HG03520 (cell line): Measurements from ENCODE around the gene MED22.

Experiments used
- ATAC-seq: cut with Tn5 transposase; IDR thresholded peaks from one replicate; pipeline ENCODE4 v1.9.1; 2021; ENCODE audit warnings: mild to moderate bottlenecking, moderate library complexity; ENCODE audit not compliant: unreplicated experiment

The MED22 gene

GRCh38 chr9:133356391-133357091 lies 8.6 kb upstream of the MED22 start, which contains the start of the genes SURF1 and SURF2:
TSS of gene SURF1 (minus strand) at chr9:133356487. CDS start at chr9:133356453, 34 bp downstream.
TSS of gene SURF2 (plus strand) at chr9:133356550. CDS start at chr9:133356593, 43 bp downstream.
- peak; percentile 62 for ATAC-seq

GRCh38 chr9:133355881-133356357 lies 8.0 kb upstream of the MED22 start:
- ATAC-seq = peak; percentile 27

DNA sequence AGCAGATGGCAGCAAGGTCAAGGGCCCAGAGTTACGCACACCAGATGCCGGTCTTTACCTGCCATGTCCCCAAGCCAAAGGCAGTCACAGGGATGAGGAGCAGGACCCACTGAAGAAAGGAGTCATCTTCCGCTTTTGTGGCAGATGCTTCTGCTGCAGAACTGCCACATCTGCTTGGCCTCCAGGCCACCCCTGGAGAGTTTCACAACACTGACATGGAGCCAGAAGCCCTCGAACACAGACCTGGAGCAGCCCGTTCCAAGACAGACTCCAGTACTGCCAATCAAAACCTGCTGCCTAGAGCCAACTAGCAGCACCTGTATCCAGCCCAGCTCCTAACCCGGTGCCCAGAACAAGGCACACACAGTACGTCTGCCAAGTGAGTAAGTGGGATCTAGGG lies 6.8 kb upstream of the MED22 start:
- no peak for ATAC-seq

GRCh38 chr9:133353548-133353947 lies 5.6 kb upstream of the MED22 start:
- no peak for ATAC-seq

DNA sequence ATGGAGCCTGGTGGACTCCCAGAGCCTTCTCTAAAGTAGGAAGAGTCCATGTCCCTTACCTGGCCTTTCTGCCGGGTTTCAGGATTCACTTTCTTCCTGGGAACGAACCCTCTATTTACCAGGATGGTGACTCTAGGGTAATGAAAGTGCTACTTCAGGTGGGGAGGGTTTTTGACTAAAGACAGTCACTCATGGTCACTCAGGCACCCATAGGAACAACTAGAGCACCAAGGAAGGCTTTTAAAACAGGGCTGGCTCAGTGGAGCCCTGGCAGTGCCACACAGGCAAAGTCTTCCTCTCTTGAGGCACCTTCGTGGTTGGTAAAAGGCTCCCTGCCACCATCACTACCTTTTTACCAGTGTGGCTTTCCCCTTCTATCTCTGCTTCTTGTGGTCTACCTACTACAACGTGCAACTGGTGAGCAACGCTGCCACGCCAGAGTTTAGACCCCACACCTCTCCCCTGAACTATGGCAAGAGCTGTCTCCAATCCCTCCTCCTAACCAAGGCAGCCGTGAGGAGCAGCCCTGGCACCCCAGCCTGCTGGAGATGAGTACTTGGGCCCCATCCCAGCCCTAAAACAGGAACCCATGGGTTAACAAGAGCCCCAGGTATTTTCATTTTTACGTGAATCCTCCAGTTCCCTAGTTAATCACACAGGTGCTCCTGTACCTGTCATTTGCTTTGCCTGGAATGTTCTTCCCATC lies 4.9 kb upstream of the MED22 start:
- ATAC-seq = no peak

DNA sequence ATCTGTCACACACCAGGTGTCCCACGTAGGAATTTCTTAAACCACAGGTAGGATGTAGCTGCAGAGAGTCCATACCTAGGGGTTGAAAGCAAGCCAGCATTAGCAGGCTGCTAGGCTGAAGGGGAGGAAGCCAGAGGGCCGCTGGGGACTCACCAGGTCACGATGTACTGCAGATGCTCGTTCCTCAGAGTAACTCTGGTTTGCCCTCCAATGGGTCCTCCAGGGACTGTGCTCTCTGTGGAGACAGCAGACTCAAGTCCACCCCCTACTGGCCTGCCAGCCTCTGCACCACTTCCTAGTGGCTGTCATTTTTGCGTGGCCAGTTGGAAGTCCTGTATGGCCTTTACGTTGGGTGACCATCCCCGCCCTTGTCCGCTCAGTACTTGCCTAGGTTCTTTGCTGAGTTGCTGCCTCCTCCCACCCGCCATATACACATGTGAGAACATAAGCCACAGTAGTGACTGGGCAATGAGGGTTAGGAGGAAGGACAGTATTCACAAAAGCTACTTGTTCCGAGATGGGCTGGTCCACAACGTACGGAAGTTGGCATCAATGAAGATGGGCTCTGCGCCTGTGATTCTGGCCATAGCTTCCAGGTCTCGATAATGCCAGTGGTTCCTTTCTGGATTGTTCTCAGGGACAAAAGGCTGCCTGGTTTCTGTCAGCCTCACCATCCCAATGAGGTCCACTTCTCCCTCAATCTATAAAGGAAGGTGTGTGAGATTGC lies 4.1 kb upstream of the MED22 start:
- no peak for ATAC-seq

DNA sequence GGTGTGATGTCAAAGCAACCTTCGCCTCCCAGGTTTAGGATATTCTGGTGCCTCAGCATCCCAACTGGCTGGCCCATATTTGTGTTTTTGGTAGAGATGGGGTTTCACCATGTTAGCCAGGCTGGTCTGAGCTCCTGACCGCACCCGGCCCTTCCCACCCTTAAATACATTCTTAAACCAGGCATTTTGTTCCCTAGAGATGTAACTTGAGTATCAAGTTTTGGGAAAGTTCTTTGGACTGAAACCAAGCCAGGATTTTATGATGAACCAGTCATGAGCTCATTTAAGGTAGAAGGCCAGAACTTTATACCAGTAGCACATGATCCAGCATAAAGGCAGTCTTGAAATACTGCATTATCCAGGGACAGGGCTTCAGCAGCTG lies 3.6 kb upstream of the MED22 start:
- no peak for ATAC-seq

GRCh38 chr9:133349965-133350616 lies 2.2 kb upstream of the MED22 start:
- ATAC-seq = no peak

- no peak for ATAC-seq
These were observed 1.0 kb upstream of the MED22 start for GRCh38 chr9:133348718-133349573.

- ATAC-seq = peak; percentile 17
These were observed 381 bp downstream of the MED22 start for GRCh38 chr9:133347515-133347984.

DNA sequence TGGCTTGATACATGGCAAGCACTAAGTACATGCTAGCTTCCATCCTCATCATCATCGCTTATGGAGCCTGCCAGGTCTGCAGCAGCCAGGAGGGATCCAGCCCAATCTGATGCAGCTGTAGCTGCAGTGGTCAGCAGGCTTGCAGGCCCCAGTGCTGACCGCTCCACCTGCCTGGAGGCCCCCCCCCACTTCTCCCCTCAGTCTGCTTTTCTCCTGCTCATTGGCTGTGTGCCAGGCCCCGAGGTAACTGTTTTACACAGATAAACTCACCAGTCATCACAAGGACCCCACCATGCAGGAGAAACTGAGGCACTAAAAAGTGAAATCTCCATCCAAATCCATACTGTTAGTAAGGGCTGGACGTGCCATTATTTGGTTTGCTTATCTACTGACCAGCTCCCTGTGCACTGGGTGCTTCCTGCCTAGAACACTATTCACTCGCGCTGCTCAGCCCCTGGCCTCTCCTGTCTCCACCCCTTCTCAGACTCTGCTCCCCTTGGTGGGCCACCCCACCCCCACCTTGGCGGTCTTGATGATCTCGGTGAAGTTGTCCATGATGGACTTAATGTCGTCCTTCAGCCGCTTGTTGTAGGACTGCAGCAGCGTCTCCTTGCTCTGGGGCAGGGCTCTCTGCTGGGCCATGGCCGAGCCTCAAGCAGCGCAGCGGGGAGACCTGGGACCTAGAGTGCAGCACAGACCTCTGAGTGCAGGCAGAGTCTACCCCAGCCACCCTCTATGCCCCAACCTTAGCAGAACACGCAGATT lies 1.7 kb downstream of the MED22 start:
- no peak for ATAC-seq

GRCh38 chr9:133345596-133345995 lies 2.3 kb downstream of the MED22 start:
- ATAC-seq = no peak

DNA sequence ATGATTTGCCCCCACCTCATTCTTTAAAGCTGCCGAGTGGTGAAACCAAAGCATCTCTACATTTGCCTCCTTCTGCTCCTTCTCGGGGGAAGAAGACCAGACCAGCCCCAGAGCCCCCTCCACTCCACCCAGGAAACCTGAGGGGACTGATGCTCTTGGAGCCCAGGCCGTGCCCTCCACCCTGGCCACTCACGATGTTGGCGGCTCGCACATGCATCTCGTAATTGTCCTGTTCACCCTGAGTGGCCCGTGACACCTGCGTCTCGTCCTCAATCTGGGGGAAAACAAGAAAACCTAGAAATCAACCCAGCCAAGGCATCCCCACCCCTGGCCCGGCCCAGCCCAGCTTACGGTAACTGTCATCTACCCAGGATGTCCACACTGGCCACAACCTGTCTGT lies 3.0 kb downstream of the MED22 start:
- no peak for ATAC-seq

DNA sequence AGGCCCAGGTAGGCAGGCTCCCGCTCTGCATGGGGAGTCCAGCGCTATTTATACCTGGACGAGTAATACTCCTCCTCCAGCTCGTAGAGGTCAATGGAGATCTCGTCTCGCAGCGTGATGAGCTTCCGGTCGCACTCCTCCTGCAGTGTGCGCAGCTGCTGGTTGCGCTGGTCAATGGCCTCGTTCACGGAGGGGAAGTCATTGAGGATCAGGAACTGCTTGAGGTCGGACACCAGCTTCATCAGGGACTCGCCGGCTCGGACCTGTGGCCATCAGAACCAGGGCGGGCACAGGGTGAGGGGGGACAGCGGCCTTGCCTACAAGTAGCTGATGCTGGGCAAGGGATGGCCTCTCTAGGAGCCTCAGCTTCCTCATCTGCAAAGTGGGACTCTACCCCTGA lies 3.9 kb downstream of the MED22 start:
- no peak for ATAC-seq

DNA sequence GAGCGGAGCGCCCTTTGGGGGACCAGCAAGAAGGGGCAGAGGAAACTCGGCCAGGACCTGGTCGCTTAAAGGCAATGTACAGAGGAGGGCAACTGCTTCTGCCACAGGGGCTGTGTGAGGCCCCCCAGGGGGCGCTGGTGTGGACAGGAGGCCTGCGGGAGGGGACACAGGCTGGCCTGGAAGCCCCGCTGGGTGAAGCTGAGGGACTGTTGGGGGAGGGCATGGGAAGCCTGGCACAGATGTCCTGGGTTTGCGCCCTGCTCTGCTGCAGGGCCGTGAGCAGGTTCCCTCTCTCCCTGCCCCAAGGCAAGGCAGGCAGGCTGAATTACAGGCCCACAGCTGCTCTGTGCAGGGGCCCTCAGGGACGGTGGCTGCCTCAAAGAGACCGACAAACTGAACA lies 5.4 kb downstream of the MED22 start:
- no peak for ATAC-seq

DNA sequence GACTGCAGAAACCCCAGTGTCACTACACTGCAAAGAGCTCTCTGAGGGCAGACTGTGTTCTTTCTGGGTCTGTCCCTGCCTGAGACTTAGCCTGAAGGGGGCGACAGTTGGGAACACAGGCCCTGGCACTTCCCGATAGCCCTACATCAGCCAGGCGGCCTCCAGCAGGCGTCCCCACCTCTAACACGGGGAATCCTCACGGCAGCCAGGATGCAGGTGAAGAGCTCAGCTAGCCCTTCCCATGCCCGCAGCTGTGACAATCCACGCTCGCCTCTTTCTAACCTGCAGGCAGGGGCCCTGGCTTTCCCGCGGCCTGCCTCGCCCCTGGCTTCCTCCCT lies 5.9 kb downstream of the MED22 start:
- ATAC-seq = no peak

GRCh38 chr9:133341369-133342068 lies 6.4 kb downstream of the MED22 start:
- no peak for ATAC-seq

- no peak for ATAC-seq
These were observed 7.0 kb downstream of the MED22 start for GRCh38 chr9:133340916-133341315.

DNA sequence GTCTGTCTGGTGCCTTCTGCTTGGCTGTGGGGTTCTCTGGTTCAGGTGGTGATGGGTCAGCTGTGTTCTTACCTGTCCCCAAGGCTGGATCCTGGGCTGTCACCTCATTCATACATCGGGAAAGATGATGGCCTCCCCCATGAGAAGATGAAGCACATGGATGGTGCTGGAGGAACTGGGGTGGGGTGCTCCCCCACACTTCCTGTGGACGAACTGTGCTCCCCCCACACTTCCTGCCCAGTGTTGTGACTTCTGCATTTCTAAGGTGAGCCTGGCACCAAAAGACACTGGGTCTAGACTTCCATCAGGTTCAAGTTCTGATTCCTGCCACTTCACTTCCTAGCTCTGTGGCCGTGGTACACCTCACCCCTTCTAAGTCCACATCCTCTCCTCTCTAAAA lies 7.7 kb downstream of the MED22 start:
- no peak for ATAC-seq
